PFSK-1 (cell line): ENCODE results near the gene CLASP1.

ENCODE experiments used
- FOXP2 ChIP-seq: optimal IDR thresholded peaks from 2 replicates; pipeline ENCODE3; 2011; ENCODE audit warnings: borderline replicate concordance, control low read depth, inconsistent platforms; ENCODE audit not compliant: insufficient read depth; ENCODE audit errors: extremely low read length, extremely low read depth
- POLR2AphosphoS5 ChIP-seq: IDR thresholded peaks from 2 replicates; pipeline ENCODE4 v1.6.1; 2012; ENCODE audit warnings: low read depth, mild to moderate bottlenecking, control low read depth, low read length, moderate library complexity
- REST ChIP-seq, 2 experiments: IDR thresholded peaks; 2 replicates each; pipeline versions ENCODE4 v1.6.1 to v1.8.0; 2011 to 2012; ENCODE audit warnings: low read depth in 2 of 2, low read length in 2 of 2, control low read depth in 1 of 2, inconsistent platforms in 1 of 2, mild to moderate bottlenecking in 1 of 2, moderate library complexity in 1 of 2; ENCODE audit not compliant: insufficient read depth in 1 of 2
- SIN3A ChIP-seq: IDR thresholded peaks from 2 replicates; pipeline ENCODE4 v1.6.1; 2012; ENCODE audit warnings: mild to moderate bottlenecking, low read length, moderate library complexity, borderline replicate concordance; ENCODE audit not compliant: insufficient read depth
- TAF1 ChIP-seq: IDR thresholded peaks from 2 replicates; pipeline ENCODE4 v1.6.1; 2012; ENCODE audit warnings: low read length, control low read depth, borderline replicate concordance; ENCODE audit not compliant: insufficient read depth

Gene CLASP1

GRCh38 chr2:121418494-121419058, 230.7 kb downstream of the CLASP1 start:
- TF ChIP-seq POLR2AphosphoS5 (no peak), FOXP2 (no peak), SIN3A (no peak), TAF1 (no peak), REST (IDR thresholded peaks at IDR 0.05; ENCODE audit: insufficient read depth in 1 of 2, low read depth in 2 of 2, low read length in 2 of 2) (no peak)

DNA sequence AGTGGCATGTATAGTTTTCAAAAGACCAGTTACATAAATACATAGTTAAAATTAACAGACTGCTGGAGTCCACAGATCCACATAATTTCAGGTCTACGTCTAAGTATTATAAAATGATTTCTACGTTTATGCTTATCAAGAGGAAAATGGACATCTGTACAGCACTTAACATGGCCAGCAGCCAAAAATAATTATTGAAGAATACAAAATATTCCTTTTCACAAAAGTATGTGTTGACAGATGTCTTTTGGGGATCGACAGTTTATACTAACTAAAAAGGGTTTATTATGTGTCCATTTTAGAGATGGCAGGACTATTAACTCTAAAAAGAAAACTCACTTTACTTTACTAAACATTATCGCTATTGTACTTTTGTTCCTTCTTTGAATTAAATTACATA, 231.4 kb downstream of the CLASP1 start:
- TF ChIP-seq SIN3A (no peak), FOXP2 (no peak), REST (IDR thresholded peaks at IDR 0.05; ENCODE audit: insufficient read depth in 1 of 2, low read depth in 2 of 2, low read length in 2 of 2) (no peak), POLR2AphosphoS5 (no peak)

GRCh38 chr2:121415727-121416126, 233.5 kb downstream of the CLASP1 start:
- TF ChIP-seq TAF1: no peak

DNA sequence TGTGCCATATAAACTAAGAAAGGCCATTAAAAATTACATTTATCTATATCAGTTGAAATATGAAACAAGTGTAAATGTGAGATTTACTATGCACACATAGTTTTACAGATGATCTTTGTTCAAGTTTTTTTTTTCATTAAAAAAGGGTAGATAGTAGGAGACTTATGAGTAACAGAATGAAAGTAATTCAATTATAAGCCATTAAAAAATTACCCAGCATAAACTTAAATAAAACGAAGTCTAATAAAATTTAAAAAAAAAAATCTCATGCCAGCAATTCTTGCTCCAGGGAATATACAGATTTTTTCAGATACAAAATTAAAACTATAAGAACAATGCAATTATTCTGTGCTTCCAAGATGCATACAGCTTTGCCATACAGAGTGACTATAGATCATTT, 236.9 kb downstream of the CLASP1 start:
- TF ChIP-seq FOXP2: no peak
- no peak for TF ChIP-seq REST (IDR thresholded peaks at IDR 0.05; ENCODE audit: insufficient read depth in 1 of 2, low read depth in 2 of 2, low read length in 2 of 2)
- TF ChIP-seq TAF1: no peak
- no peak for TF ChIP-seq POLR2AphosphoS5
- TF ChIP-seq SIN3A: no peak

GRCh38 chr2:121409966-121410365, 239.3 kb downstream of the CLASP1 start:
- TF ChIP-seq FOXP2 (no peak), TAF1 (no peak), REST (IDR thresholded peaks at IDR 0.05; ENCODE audit: insufficient read depth in 1 of 2, low read depth in 2 of 2, low read length in 2 of 2) (no peak), SIN3A (no peak), POLR2AphosphoS5 (no peak)
